ENCODE data around the gene TMEM271. TPM values are rescaled to one million over a fixed set of nuclear protein-coding genes. Genes with fewer than 3 reads are reported as not detected.

The TMEM271 gene
- total RNA-seq, 4 donors from 2014 or later, result not detected

- intact Hi-C loops (cut with DNase I; ENCODE audit: low total_unique reads), result no loop called here
- TF ChIP-seq POLR2A (IDR thresholded peaks at IDR 0.05) (no peak), CTCF (IDR thresholded peaks at IDR 0.05) (no peak)
- H3K27ac ChIP-seq, result no peak overlapping the region
These were observed 6.0 kb downstream of the TMEM271 start for GRCh38 chr4:569958-570667.

GRCh38 chr4:568962-569361 lies 7.1 kb downstream of the TMEM271 start:
- no peak for TF ChIP-seq CTCF (IDR thresholded peaks at IDR 0.05)
- TF ChIP-seq POLR2A (IDR thresholded peaks at IDR 0.05), result no peak
- Histone ChIP-seq H3K27ac (no peak overlapping the region), H3K36me3 (no peaks in the 10 kb centered on the region), H3K27me3 (peaks cover 0 to 23% of the 10 kb centered on the region in 2 donors), H3K4me3 (no peak overlapping the region), H3K9me3 (no peaks in the 10 kb centered on the region), H3K4me1 (no peaks in the 10 kb centered on the region)
- intact Hi-C loops (cut with DNase I; ENCODE audit: low total_unique reads), result no loop called here
- no peak for DNase-seq

More at GRCh38 chr4:569958-570667, 6.0 kb downstream of the TMEM271 start:
- H3K9me3 ChIP-seq, result no peaks in the 10 kb centered on the region
- no peak overlapping the region for H3K4me3 ChIP-seq
- no peak for DNase-seq
- H3K4me1 ChIP-seq, result no peaks in the 10 kb centered on the region
- H3K36me3 ChIP-seq, result no peaks in the 10 kb centered on the region
- H3K27me3 ChIP-seq, result peaks cover 6 to 30% of the 10 kb centered on the region in 2 donors

- intact Hi-C loops (cut with DNase I; ENCODE audit: low total_unique reads), result no loop called here
- DNase-seq, result no peak
- Histone ChIP-seq H3K4me3 (no peak overlapping the region), H3K9me3 (no peaks in the 10 kb centered on the region), H3K27ac (no peak overlapping the region), H3K4me1 (no peaks in the 10 kb centered on the region), H3K27me3 (peaks cover 0 to 17% of the 10 kb centered on the region in 2 donors), H3K36me3 (no peaks in the 10 kb centered on the region)
- TF ChIP-seq CTCF (IDR thresholded peaks at IDR 0.05), result no peak
- no peak for TF ChIP-seq POLR2A (IDR thresholded peaks at IDR 0.05)
These were observed 7.8 kb downstream of the TMEM271 start for GRCh38 chr4:568351-568652.

- Histone ChIP-seq H3K9me3 (no peaks in the 10 kb centered on the region), H3K4me1 (no peaks in the 10 kb centered on the region), H3K27ac (no peak overlapping the region), H3K27me3 (peaks cover 0 to 11% of the 10 kb centered on the region in 2 donors), H3K36me3 (no peaks in the 10 kb centered on the region), H3K4me3 (no peak overlapping the region)
- TF ChIP-seq CTCF (IDR thresholded peaks at IDR 0.05), result no peak
- TF ChIP-seq POLR2A (IDR thresholded peaks at IDR 0.05), result no peak
- intact Hi-C loops (cut with DNase I; ENCODE audit: low total_unique reads), result no loop called here
- DNase-seq, result no peak
These were observed 8.4 kb downstream of the TMEM271 start for GRCh38 chr4:567457-568350.

Measured in uterus (tissue), 4 donors.